Kasumi-1 (cell line): Measurements from ENCODE around the gene RIPK4.
"Not testable (repeated sequence)": the region's sequence is repeated elsewhere in the genome, so short reads cannot be mapped to it uniquely, and the experiment has no call there.

Experiments
- DNase-seq, 2 experiments: peaks; one replicate each; lab custom pipeline; 2025; lab: John Stamatoyannopoulos, UW

The RIPK4 gene

DNA sequence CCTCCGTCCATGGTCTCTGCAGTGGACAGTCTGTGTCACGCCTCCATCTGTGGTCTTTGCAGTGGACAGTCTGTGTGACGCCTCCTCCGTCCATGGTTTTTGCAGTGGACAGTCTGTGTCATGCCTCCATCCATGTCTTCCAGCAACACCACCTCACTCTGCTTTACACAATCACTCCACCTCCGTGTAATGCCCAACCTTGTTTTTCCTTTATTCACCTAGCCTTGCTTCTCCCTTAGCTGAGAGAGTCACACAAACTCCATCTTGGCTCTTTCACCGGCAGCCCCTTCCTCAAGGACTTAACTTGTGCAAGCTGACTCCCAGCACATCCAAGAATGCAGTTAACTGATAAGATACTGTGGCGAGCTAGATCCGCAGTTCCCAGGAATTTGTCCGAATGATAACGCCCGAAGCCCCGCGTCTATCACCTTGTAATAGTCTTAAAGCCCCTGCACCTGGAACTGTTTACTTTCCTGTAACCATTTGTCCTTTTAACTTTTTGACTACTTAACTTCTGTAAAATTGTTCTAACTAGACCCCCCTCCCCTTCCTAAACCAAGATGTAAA lies 52.5 kb downstream of the RIPK4 start:
- DNase-seq, result not testable (repeated sequence)

DNA sequence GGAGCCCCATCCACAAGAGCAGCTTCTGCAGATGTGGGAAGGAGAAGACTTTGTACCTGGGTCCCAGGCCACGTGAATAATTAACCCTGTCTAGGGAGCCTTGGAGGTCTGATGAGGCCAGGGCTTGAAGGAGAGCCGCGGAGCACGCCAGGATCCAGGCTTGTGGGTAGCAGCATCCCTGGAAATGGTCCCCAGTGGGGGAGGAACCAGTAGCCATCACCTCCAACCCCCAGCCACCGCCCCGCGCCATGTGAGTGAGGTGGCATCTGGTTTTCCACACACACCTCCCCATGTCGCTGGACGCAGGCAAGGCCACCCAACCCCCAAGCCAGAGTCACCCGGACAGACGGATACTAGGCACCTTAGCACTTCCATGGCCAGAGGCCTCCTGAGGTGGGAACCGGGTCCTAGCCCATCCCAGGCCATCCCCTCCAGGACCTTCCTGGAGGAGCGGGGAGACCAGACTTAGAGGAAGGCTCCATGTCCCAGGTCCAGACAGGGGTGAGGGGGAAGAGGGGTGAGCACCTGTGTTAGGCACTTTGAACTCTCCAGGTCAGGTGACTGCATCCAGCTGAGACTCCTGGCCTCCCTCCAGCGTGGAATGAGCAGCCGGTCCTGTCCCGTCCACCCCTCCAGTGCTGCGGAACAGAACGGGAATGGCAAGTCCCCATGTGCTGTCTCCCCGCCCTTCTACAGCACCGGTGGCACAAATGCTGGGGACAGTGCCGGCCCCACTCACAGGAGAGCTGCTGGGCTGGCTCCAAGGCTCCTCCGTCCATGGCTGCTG lies 53.2 kb downstream of the RIPK4 start:
- DNase-seq, result no peak

DNA sequence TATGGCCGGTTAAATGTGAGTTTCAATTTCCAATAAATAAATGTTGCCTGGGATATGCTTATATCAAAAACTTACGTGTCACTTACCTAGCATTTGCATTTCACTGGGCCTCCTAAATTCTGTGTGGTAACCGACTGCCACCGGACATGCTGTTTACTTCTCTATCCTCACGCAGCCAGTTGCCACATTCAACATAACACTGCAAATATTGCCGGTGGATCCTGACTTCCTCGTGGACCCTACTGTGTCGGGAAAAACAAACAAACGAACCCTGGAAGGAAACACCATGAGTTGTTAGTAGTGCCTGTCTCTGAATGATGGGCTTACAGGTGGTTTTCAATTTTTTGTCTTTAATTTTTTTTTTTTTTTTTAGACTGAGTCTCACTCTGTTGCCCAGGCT lies 54.1 kb downstream of the RIPK4 start:
- no peak for DNase-seq

DNA sequence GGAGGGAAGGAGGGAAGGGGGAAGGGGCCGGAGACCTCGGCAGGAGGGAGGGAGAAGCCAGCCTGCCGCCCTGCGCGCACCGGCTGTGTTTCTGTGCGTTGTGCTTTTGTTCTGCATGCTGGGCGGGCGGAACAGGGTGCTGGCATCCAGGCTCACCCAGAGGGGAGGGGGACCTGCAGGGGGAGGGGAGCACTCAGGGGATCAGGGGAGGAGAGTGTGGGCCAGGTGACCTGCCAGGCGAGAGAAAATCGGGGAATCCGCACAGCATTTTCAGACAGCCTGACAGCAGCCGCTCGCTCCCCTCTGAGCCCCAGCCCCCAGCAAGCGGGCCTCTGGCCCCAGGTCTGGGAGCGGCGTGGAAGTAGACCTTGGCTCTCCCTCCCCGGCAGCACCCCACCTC lies 54.7 kb downstream of the RIPK4 start:
- DNase-seq, result no peak

DNA sequence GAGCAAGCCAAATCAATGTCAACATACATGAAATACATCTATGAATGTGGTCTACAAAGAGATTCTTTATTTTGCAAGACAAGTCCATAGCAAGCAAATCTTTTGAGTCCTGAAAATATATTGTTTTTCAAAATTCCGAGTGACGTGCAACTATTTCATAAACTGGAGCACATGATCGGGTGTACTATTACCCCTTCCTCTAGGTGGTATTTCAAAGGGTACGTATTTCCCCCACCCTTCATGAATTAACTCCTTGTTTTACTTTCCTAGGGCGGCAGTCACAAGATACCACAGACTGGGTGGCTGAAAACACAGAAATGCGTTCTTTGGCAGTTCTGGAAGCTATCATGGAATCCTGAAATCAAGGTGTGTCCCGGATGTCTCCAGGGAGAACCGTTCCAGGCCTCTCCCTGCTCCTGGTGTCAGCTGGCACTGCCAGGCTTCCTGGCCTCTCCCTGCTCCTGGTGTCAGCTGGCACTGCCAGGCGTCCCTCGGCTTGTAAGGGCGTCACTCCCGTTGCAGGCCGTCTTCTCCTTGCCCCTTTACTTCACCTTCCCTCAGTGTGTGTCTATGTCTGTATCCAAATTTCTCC lies 55.3 kb downstream of the RIPK4 start:
- DNase-seq, result no peak

DNA sequence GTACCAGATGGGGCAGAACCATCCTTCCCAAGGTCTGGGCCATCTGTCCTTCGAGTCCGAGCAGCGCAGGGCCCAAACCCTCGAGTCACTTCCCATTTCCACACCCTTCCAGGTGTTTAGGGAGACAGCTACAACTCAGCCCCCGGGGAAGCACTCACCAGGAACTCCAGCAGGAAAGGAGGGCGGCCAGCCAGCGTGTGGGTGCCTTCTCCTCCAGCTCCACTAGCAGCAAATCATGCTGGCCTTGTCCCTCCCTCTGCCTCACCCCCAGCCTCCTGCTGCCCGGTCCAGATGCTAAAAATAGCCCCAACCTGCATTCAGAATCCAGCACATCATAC lies 56.1 kb downstream of the RIPK4 start:
- no peak for DNase-seq

DNA sequence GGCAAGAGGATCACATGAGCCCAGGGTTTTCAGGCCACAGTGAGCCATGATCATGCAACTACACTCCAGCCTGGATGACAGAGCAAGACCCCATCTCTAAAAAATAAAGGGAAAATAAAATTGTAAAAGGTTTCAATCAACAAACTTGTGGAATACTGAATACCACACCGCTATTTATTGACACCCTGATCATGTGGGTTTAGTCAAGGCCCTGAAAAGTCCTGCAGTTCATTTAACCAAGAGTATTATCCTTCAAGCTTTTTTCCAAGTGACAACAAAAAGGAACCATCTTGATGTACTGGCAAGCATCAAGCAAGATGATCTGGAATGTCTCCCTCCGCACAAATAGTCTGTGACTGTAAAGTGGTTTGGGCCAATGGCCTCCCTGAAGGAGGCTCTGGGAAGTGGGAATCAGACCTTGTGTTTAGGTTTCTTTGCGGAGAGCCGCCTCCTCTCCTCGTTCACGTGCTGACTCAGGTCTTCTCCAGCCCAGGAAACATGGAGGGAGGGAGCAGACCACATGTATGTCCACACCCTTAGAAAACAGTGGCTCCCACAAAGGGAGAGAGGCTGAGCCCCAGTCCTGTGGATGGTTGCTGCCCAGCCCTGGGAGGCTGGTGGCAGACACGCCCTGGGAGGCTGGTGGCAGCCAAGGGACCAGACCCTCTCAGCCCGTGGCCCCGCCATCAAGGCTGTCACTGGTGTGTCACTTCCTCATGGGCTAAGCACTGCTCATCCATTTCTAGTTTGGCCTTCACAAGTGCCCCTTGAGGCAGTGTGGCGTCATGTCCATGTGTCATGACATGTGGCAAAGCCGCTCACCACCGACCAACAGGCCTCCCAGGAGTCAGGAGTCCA lies 56.7 kb downstream of the RIPK4 start:
- no peak for DNase-seq

DNA sequence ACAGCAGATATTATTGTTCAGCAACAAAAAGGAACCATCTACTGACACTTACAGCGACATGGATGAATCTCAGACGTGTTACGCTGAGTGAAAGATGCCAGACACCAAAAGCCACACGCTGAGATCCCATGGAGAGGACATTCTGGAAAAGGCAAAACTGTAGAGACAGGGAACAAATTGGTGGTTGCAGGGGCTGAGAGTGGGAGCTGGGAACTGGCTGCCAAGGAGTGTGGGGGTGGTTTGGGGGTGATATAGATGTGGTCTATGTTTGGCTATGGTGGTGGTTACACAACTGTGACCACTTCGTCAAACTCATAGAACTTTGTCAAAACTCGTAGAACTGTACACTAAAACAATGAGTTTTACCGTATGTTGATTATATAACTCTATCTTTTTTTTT lies 57.7 kb downstream of the RIPK4 start:
- DNase-seq, result no peak

DNA sequence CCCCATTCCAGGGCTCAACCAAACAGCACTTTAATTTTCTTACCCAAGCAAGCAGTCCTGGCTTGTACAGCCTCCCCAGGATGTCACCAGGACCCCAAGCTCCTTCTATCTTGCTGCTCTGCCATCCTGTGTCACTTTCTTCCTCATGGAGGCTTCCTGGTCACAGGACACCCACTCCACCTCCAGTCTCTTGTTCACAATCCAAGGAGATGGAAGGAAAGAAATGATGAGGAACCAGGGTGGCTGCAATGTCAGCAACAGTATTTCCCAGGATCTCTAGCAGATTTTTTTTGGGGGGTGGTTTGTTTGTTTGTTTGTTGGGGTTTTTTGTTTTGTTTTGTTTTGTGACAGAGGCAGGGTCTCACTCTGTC lies 58.9 kb downstream of the RIPK4 start:
- DNase-seq, result no peak

DNA sequence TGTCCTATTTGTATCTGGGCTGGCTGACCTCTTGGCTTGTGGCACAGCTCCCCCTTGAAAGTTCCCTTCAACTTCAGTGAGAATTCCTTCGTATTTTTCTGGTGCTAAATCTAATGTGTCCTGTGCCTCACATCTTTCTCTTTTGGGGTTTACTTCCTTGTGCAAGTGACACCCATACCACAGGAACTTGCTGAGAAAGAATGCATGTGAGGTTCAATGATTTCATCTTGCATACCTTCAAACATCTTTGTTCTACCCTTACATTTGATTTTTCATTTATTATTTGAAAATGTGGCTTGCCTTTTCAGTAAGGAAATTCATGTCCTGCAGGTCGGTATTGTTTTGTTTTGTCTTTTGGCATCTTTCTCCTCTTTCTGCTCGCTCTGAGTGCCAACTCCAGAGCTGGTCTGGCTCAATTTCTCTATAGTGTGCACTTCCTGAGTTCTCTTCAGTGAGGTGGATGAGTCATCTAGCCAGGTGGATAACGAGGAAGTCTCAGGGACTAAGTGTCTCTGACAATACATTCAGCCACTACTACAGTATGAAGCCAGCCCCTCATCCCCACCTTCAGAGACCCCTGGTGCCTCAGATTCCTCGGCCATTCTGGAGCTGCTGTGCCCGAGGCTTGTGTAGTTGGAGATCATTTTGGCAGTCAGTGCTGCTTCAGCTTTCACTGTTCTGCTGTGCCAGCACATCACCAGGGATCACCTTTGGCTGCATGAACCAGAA lies 59.5 kb downstream of the RIPK4 start:
- no peak for DNase-seq

DNA sequence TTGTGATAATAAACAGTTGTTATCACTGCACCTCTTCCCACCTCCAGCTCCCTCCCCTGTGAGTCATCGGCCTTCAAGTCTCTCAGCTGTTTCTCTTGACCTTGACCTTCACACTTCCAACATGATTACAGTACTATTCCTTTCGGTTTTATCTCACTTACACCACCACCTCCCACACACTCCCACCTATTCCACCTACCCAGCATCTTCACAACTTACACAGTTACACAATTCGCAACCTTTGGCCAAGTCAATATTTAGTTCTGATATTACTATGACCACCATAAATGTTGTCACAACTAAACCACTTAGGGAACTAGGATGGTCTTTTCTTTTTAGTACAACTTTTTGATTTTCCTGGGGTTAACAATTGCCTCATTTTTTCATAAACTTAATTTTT lies 60.2 kb downstream of the RIPK4 start:
- DNase-seq, result no peak

DNA sequence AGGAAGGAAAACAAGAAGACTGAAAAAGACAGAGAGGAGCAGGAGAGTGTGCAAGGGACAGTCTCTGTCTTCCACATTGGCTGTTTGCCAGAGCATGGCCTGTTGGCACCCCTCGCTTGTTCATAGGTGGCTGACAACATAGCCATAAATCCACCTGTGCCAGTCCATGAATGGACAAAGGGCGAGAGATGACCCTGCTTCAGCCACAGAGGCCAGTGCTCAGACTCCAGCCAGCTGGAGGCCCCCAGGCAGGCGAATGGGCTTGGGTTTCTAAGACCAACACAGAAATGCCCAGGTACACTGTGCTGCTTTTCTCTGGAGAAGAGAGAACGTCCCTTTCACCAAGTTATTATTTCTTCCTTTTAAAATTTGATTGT lies 60.6 kb downstream of the RIPK4 start:
- DNase-seq, result no peak

DNA sequence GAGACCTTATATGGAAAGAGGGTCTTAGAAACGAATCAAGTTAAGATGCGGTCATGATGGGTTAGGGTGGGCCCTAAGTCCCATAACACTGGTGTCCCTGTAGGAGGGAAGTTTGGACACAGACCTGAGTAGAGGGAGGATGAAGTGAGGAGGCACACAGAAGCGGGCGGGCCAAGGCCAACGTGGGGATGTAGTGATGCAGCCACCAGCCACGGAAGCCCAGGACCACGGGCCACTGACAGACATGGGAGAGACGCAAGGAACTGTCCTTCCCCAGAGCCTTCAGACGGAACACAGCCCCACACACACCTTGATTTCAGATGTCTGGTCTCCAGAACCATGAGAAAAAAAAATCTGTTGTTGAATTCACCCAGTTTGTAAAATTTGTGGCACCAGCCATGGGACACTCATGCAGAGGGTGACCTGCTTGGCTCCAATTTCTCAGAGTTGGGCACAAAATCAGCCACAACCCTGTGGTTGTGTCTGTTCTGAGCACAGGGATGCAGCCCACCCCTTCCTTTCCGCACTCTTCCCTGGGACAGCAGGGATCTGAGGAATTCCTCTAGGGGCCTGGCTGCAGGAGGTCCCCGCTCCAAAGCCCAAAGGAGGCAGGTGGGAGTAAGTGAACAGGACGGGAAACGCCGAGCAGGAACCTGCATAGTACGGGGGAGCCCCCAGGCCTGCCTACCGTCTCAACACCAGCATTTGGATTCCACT lies 61.1 kb downstream of the RIPK4 start:
- DNase-seq, result no peak

DNA sequence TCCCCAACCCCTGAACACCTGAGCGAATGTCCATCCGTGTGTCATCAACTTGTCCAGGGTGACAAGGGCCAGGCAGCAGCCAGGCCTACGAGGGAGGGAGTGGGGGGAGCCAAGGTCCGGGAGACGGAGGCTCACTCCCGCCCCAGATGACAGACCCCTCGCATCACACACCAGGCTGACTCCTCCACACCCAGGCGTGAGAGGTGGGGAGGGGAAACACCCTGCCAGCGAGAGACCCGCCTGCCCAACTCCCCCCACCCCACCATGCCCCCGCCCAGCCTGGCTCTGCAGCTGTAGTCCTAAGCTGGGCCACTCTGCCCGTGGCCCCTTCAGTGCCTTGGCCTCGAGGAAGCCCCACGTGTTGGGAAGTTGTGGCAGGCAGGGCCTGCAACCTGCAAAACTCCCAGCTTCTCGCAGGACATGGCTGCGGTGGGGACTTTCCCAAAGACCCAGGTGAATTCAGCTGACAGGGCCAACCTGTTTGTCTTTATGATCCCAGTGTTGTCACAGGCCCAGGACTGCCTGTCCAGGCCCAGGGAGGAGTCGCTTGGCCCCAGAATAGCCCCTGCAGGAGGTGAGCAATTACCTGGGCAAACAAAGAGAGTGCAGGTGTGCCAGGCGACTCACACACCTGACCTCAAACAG lies 62.9 kb downstream of the RIPK4 start:
- DNase-seq, result no peak

DNA sequence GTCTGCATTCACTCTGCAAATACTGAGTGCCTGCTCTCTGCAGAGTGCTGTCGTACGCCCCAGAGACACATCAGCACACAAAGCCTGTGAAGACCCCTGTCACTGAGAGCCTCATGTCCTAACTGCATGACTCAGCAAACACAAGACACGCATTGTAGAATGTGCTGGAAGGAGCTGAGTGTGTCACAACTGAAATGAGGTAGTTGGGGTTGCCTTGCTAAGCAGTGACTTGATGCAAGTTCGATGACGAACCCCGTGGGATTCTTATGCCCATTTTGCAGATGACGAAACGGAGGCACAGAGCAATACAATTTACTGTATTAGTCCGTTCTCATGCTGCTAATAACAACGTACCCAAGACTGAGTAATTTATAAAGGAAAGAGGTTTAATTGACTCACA lies 65.1 kb downstream of the RIPK4 start:
- no peak for DNase-seq

DNA sequence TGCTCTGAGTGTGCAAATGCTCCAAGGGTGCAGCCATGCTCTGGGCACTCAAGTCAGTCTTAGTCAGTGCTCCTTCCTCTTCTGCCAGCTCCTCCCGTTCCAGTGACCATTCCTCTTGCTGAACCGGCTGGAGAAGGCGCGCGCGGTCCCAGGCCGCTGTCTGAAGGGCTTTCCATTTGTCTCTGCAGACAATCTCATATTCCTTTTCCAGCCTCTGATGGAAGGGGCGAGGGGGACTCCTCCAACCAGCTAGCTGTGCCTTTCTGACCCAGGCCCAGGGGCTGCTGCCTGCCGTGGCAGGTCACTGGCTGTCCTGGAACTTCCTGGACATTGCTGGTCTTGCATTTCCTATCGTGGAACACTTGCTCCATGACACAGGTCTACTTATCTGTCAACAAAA lies 67.5 kb downstream of the RIPK4 start:
- no peak for DNase-seq

DNA sequence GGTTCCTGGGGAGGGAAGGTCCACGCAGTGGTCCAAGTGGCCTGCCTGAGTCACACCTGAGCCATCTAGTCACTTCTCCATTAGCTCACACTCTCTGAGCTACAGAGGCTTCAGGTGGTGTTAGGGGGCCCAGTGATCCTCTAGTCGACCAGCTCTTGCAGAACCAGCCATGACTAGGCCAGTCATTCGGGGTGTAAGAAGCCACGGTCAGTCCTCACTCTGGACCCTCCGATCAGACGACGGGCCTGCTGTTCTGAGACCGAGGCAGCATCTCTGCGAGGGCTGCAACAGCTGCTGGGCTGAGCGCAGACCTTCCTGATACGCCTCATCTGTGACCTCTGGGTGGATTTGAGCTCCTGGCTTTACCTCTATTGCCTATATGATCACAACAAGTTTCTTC lies 68.8 kb downstream of the RIPK4 start:
- DNase-seq, result no peak

DNA sequence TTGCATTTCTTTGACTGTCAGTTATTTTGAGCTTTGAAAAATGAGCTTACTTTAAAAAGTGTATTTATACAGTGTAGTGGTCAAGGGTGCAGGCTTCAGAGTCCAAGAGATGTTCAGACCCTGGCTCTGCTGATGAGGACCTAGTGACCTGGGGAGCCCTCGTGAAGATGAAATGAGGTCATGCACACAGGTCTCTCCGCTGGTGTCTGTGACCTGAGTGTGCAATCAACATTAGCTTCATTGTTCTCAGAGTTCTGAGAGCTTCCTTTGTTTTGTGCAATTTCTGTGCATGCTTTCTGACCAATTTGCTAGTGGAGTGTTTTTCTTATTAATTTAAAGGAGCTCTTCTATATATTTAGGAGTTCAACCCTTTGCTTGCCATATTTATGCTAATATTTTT lies 71.3 kb downstream of the RIPK4 start:
- DNase-seq, result no peak

DNA sequence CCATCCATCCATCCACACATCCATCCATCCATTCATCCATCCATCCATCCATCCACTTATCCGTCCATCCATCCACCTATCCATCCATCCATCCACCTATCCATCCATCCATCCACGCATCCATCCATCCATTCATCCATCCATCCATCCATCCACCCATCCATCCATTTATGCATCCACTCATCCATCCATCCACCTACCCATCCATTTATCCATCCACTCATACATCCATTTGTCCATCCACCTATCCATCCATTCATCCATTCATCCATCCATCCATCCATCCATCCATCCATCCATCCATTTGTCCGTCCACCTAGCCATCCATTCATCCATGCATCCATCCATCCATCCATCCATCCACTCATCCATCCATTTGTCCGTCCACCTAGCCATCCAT lies 72.8 kb downstream of the RIPK4 start:
- DNase-seq, result not testable (repeated sequence)

DNA sequence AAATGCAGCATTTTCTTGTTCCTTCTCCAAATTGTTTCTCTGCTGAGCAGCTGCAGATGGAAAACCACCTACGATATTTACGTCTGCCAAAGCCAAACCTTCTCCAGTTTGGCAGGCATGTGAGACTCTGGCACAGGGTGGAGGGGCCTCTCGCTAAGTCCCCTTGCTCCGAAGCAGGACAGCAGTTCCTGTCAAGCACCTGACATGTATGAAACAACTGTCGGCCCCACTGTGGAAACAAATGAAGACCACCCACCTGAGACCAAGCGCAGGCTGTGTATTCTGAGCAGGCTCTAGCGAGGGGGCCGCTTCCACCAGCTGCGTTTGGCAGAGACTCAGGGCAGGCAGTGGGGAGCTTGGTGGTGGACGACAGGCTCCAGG lies 74.7 kb downstream of the RIPK4 start:
- DNase-seq, result no peak
